AG08396 (cell line): ENCODE results near the gene ENTHD1.
"Not testable (repeated sequence)": the region's sequence is repeated elsewhere in the genome, so short reads cannot be mapped to it uniquely, and the experiment has no call there.

ENCODE experiments used
- DNase-seq: peaks from one replicate; pipeline ENCODE4 v3.0.0; 2012; ENCODE audit warnings: low spot score, mixed read lengths

The ENTHD1 gene

DNA sequence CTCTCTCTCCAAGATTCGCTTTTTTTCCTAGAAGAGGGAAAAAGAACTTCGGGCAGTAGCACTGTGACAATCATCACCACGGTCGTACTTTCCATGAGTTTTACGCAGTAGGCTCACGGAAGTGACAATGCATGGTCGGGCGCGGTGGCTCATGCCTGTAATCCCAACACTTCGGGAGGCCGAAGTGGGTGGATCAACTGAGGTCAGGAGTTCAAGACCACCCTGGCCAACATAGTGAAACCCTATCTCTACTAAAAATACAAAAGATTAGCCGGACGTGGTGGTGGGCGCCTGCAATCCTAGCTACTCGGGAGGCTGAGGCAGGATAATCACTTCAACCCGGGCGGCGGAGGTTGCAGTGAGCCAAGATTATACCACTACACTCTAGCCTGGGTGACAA, 30.7 kb upstream of the ENTHD1 start:
- no peak for DNase-seq

DNA sequence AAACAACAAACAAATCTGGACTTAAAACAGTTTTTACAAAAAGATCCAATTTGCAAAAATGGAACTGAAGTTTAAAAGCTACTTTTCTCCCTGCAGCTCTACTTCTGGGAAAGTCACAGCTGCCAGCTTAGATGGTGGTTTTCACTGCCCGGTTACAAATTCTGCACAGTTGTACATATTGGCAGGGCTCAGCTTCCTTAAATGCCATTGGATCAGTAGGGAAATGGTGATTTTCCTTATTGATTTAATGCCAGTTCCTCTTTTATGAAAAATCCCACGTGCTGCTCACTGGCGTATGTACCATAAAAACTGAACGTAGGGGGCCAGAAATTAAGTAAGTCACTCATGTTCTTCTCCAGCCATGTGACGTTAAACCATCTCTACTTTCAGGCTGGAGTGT, 30.1 kb upstream of the ENTHD1 start:
- no peak for DNase-seq

DNA sequence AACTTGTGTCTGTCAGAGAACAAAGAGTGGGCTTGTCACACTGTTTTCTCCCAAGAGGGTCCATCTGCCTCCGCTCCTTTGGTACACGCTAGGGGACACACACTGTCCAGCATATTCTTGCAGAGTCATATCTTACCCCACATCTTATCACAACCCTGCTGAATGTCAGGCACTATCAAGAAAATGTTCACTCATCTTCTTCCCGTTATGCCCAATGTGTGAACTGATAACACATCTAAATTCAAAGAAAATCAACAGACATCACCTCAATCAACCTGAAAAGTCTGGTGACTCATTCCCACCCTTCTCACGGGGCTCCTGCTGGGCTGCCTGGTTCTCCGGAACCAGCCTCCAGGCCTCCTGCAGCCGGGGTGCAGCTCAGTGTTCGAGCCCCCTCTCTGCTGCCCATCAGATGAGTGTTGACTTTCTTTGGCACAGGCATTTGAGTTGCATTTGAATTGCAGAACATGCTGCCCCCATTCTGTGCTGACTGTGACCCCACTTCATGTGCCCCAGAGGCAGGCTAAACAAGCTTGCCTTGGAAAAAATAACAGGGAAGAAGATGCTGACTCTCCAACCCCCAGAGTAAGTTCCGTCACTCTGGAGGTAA, 26.7 kb upstream of the ENTHD1 start:
- DNase-seq = no peak

DNA sequence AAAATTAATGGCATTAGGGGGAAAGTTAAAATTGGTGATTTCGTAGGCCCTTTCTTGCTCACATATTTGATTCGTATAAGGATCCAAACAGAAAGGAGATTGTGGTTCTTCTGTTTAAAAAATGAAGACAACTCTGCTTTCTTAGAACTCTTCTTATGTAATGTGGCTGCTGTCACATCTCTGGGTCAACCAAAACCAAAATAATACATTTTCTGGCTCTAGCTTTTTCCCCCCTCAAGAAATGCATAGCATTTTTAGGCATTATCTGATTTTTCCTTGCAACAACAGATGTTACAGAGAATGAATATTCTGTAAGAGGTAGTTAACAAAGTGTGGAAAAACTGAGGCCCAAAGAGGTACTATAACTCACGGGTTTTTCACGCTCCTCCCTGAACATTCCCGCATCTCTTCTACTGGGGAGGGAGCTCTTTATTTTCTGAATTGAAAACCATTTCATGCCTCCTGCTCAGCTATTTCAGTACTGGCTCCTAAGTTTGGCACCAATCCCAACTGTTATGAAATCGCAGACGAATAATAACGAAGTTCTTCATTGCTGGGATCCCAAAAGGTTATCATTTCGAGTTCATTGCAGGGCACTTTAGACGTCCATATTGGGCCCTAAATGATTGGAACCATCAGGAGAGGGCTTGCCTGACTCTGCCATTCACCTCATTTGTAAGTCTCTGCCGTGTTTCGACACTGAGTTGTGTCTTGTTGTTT, 24.4 kb upstream of the ENTHD1 start:
- DNase-seq = no peak

DNA sequence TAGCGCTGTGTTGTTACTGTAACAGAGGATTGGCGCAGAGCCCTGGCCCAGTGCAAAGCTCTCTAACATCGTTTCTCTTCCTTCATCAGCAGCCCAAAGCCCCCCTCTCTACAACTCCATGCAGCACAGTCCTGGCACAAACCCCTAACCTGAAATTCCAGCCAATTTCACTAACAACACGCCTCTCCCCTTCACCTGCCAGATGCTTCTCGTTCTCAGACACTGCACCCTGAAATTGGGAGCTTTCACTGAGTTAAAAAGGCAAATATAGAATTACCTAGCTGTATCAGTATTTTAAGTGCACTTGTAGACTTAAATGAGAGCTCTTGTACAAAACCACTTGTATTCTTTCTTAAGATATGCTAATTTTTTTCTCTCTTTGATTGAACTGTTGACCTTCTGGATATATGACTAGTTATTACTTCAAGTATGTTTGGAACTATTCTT, 23.7 kb upstream of the ENTHD1 start:
- DNase-seq = no peak

DNA sequence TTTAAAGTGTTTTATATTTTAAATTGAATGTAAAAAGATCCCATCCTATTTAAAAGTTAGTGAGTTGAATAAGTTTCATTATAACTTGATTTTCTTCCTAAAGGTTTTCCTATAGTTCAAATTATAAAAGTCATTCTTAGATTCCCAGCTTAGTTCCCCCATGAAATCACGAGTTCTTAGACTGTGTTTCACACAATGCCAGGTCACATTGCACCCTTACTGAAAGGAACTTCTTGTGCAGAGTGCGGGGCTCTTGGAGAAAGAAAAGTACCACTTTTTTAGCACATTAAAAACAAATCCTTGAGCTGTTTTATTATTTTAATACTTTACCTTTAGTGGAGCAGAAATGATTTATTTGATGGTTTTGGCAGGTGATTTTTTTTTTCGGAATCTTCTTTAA, 22.9 kb upstream of the ENTHD1 start:
- DNase-seq = no peak

DNA sequence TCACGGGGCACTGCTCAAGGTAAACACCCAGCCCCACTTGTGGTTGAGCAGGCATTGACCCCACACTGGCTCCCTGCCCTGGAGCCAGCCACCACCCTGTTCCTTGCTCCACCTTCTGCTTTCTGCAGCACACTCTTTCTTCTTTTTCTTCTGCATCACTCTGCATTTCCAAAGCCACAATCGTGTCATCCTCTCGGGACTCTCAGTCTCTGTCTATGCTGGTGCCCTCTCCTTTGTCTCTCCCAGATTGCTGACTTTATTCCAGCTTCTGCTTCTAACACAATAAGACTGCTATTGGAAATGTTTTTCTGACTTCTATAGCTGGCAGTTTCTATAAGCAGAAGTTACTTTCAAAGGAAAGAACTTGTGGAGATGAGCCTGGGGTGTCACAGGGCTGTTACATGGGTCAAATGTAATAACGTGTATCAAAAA, 21.8 kb upstream of the ENTHD1 start:
- DNase-seq = no peak

DNA sequence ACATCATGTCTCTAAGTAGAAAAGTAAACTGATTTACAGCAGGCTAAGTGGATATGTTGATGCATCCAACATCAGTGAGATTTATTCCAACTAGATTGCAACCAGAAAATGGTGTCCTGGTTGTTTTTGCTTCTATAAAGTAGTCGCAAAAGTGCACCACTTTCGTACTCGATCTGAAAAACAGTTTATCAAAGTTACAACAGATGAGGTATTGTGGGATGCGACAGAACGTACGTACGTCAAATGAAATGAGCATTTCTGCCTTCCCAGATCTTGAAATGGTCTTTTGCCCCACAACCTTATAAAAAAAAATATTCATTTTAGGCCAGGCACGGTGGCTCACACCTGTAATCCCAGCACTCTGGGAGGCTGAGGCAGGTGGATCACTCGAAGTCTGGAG, 21.0 kb upstream of the ENTHD1 start:
- no peak for DNase-seq

DNA sequence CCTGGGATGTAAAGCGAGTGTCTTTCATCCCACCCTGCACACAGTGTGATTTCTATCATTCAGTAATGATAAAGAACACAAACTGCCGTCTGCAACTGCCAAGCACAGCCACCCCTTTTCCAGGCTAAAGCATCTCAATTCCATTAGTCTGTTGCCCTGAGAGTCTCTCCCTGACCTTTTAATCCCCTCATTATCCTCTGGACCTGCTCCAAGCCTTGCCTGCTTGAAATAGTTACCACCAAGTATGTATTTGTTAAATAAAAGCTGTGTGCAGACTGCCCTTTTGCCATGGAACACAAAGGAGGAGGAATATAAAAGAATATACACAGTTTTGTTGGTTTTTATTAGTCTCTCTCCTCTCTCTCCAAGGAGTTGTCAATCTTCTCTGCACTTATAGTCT, 20.3 kb upstream of the ENTHD1 start:
- no peak for DNase-seq

DNA sequence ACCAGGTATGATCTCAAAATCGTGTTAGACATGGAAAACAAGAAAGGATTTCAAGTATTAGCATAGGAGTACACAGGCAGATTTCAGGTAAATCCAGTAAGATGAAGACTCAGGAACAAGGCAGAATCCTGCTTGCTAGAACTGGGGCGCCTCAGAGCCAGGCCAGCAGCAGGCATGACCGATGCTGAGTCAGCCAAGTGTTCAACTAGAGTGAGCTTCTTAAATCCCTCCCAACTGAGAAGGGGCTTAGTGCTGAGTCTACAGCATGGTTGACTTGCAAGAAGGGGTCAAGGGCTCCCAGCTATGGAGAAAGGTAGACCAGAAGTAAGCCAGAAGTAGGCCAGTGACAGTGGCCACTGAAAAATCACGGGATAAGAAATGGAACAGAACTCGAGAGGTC, 19.8 kb upstream of the ENTHD1 start:
- DNase-seq = no peak

DNA sequence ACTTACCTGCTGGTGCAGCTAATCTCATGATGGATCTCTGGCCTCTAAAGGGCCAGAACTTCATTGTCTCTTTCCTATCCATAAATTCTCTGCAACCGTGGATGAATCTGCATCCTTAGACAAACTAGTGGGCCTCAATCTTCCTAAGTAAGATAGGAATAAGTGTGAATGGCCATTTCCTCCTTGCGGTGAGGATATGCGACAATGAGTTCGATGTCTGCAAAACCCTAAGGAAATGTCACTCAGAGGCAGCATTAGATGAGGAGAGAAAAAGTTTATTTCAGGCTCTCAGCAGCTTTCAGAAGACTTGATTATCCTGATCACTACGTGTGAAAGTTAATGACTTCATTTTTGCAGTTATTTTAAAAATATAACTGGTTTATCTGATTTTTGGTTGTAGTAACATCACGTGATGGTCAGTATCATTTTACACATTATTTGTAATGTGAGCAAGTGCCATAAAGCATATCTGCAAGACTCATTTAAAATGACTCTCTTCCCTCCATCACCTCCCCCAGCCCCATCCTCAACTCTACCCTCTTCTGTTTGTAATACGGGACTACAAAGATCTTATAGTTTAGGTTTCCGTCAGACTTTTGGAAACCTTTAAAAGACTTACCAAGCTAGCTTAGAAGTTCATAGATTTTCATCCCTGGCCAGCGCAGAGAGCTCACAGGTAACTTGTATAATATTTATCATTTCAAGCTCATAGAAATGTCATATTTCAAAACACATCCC, 17.5 kb upstream of the ENTHD1 start:
- no peak for DNase-seq

DNA sequence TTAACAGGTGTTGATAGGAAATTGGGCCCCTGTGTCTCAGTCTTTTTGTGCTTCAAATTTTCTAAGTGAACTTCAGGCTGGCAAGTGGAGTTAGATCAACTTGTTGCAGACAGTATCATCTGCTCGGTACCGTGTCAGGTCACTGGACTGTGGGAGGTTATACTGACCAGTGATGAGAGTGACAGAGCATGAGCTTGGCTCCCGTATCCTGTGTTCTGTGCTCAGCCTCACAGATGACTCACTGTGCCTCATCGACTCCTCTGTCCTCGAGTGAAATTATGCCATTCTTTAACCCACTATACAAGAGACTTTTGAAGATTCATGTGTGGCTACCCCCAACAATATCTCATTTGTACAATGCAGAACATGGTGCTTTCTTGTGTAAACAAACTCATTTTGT, 15.2 kb upstream of the ENTHD1 start:
- no peak for DNase-seq

DNA sequence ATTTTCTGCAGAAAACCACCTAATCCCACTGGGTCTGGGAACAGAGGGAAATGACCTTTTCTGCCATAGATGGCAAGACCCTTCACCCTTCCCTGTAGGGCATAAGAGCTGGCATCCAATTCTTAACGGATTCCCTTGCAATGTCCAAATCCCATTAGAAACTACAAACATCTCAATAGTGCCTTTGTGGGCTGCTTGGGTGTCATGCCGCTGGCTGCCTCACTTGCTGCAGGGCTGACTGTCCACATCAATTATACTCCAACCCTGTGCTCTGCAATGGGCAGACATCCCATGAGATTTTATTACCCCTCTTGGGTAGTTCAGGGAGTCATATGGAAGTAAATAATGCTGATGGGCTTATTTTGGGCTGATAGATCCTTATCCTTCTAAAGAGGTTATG, 14.6 kb upstream of the ENTHD1 start:
- no peak for DNase-seq

DNA sequence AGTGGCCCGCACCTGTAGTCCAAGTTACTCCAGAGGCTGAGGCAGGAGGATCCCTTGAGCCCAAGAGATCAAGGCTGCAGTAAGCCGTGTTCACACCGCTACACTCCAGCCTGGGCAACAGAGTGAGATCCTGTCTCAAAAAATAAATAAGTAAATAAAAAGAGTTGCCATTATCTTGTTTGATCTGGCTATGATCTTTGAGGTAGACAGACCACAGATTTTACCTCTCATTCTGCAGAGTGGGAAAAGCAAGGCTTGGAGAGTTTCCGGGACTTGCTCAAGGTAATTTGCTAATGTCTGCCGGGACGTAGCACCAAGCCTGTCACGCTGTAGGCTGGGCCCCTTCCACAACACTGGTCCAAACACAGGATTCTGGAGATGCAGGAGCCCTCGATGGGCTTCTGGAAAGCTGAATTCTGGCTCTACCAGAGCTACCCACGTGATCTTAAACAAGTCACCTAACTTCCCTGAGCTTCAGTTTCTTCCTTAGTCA, 14.1 kb upstream of the ENTHD1 start:
- DNase-seq = no peak

DNA sequence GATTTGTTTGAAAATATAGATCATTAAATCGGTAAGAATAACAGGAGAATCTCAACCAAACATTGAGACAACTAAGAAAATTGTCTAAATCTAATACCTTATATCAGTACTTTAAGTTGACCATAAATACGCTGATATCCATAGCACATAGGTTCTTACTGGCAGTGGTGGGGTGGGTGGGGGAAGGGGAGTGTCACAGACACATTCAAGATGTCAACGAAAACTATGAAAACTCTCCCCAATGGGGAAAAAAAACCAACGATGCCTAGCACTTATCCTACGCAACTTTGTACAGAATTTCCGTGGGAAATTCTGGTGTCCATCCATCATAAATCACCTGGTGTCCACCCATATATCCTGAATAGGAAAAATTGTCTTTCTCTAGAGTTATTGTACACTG, 13.5 kb upstream of the ENTHD1 start:
- no peak for DNase-seq

DNA sequence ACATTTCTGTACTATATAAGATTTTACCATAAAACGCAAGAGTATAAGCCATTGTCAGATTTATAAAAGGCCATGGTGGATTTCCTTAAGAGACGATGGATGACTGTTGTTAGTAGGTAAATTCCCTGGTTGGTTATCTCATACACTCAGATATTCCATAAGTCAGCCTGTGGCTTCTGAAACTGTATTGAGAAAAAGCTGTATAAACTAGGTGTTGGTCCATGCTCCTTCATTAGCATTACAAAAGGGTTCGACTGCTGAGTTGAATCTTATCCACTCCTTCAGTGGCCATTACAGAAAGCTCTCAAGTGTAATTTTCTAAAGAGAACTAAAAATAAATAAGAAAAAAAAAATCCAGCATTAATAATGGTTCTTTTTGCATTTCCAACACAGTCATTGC, 12.6 kb upstream of the ENTHD1 start:
- DNase-seq = no peak

DNA sequence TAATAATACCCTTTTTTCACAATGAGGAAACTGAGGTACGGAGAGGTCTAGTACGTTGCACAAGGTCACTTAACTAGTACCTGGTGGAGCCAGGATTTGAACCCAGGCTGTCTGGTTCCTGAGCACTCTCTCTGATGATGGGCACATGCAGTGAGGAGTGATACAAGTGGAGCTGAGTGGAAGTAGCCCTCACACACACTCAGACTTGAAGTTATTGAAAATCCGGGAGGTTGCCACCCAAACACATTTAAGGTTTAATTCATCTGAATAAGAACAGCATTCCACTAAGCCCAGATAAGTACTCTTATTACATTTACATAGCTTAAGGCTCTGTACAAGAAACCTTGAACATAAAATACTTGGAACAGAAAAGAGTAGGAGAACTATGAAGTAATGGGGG, 12.1 kb upstream of the ENTHD1 start:
- DNase-seq = no peak

DNA sequence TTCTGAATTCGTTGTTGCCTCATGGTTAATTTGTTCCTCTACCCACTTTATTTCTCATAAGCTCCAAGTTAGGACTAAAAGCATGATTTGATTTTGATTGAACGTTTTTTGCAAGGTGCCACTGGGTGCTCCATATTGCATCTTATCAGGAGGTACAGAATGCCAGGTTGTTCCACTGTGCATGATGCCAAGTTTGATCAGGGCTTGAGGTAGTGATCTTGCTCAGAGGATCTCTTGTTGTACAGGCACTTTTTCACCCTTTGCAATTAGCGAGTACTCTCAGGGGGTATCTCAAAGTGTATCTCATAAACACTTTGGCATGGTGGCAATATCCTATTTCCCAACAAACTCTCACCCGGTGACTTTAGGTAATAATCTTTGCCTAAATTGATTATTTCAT, 11.3 kb upstream of the ENTHD1 start:
- DNase-seq = no peak

DNA sequence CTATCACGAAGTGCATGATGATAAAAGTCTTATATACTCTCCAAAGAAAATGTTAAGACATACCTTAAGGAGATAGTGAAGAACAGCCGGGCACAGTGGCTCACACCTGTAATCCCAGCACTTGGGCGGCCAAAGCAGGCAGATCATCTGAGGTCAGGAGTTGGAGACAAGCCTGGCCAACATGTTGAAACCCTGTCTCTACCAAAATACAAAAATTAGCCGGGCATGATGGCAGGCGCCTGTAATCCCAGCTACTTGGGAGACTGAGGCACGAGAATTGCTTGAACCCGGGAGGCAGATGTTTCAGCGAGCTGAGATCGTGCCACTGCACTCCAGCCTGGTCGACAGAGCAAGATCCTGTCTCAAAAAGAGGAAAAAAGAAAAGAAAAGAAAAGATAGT, 10.5 kb upstream of the ENTHD1 start:
- not testable (repeated sequence) for DNase-seq

DNA sequence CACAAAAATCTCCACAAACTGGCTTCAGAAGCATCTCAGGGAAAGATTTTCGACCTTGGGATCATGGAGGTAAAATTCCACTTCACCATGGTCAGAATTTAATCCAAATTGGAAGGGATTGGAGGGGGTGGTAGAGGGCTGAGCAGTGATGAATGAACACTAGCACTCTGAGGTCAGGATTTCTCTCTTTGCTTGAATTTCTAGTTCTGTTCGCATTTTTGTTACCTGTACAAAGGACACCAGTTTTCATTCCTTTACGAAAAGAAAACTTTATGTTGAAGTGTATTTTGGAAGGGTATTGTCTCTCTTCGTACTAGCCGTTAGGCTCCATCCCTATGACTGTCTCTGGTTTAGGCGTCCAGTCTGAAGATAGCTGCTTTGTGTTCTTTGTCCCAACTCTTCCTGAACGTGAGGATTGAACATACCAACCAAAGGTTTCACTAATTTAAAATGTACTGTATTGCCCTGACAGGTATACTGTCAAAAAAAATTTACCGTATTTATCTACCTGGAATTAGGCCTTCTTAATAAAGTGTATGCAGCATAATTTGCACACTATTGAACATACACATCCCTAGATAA, 8.1 kb upstream of the ENTHD1 start:
- DNase-seq = no peak

DNA sequence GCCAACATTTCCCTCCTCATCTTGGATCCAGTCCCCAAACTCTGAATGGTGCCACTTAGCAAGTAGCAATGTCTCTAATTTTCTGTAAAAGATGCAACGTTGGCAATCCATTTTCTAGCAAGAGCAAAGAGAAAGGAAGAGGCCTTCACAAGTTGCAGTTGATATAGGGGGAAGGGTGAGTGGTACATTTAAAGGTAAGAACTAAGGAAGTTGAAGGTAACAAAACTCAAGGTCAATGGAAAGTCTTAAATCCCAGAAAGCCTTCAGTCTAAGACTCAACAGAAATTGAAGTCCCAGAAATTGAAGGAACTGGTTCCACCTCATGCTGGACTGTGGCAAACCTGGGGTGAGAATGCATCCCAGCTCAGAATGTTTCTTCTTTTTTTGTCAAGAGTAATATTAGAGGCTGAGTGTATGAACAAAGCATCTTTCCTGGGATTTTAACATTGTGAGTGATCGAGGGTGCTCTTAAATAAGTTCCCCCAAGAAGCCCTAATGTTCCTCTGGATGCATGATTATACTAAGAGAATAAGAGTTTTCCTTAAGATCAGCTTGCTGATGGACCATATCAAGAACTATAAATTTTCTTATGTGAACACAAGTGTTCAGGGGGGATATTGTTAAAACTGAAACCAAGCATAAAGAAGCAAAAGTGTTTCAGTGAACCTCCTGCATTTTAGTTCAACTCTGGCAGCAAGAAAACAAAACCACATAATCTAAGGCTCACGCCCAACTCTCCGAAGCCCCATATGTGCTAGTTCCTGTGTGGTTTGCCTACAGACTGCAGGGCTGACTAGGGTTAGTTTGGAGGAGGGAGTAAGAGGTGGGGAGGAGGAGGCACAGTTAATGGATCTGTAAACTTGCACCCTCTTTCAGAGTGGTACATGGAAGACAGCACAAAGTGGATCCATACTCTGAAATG, 7.0 kb upstream of the ENTHD1 start, which contains the start of gene GRAP2:
TSS of gene GRAP2 (plus strand) at position 779 of the 922 bp plus-strand sequence. CDS start 46,023 bp downstream, outside the sequence.
- no peak for DNase-seq

DNA sequence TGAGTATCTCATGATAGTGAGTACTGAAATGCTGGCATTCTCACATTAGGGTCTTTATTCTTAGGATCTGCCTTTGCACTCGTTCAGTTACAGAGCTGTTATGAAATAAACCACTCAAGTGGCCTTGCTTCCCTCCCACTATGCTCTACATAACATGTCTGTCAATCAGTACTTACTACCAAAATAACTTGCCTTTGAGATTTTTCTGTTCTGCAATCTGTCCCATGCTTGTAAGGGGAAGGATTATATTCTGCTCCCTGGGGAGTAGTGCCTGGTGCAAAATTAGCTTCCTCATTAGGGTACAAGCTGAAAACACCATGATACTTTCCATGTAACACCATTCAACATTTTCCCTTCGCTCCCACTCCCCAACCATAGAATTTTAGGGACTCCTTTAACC, 5.4 kb upstream of the ENTHD1 start:
- no peak for DNase-seq
